ENCODE results near the gene DCLK1. TPM values are rescaled to one million over a fixed set of nuclear protein-coding genes. Genes with fewer than 3 reads are reported as not detected.

Gene DCLK1
- total RNA-seq, 1 experiment from 2014 or later: not detected

- BruUV-seq (replicated peaks): no TSS peak
- no peak overlapping the region for H3K4me3 Mint-ChIP-seq (ENCODE audit: unreplicated experiment)
- Histone ChIP-seq H3K4me3 (ENCODE audit: low read depth, low read length) (no peak overlapping the region), H3K36me3 (ENCODE audit: control insufficient read depth, insufficient read depth, low read length) (no peaks in the 10 kb centered on the region), H3K9me3 (no peaks in the 10 kb centered on the region), H3K4me1 (no peaks in the 10 kb centered on the region), H3K27me3 (replicated peaks; ENCODE audit: control insufficient read depth, insufficient read depth, low read length) (no peaks in the 10 kb centered on the region)
- CTCF ChIA-PET: no interaction called here
- no peaks in the 10 kb centered on the region for H3K9me3 Mint-ChIP-seq (ENCODE audit: unreplicated experiment)
- no peaks in the 10 kb centered on the region for H3K36me3 Mint-ChIP-seq (ENCODE audit: insufficient read depth, unreplicated experiment)
- H3K27ac Mint-ChIP-seq (ENCODE audit: unreplicated experiment): no peak overlapping the region
- H3K4me1 Mint-ChIP-seq (ENCODE audit: low read depth, unreplicated experiment): no peaks in the 10 kb centered on the region
- TF ChIP-seq CTCF (IDR thresholded peaks at IDR 0.05; ENCODE audit: insufficient read depth in 1 of 2, low read depth in 1 of 2, low read length in 1 of 2, severe bottlenecking in 1 of 2, unreplicated experiment in 1 of 2): no peak
- peaks cover 6% of the 10 kb centered on the region for H3K27me3 Mint-ChIP-seq (ENCODE audit: insufficient read depth, unreplicated experiment)
- POLR2A ChIA-PET: no interaction called here
- no peak for DNase-seq
- intact Hi-C loops (cut with micrococcal nuclease; ENCODE audit: unreplicated experiment): no loop called here
These were observed 205.5 kb downstream of the DCLK1 start for GRCh38 chr13:35925669-35926068.

- H3K36me3 ChIP-seq (ENCODE audit: control insufficient read depth, insufficient read depth, low read length): no peaks in the 10 kb centered on the region
- BruUV-seq (replicated peaks): no TSS peak
- H3K36me3 Mint-ChIP-seq (ENCODE audit: insufficient read depth, unreplicated experiment): no peaks in the 10 kb centered on the region
- ChIA-PET POLR2A (no interaction called here), CTCF (no interaction called here)
- no peak for DNase-seq
- H3K4me1 Mint-ChIP-seq (ENCODE audit: low read depth, unreplicated experiment): no peaks in the 10 kb centered on the region
- H3K4me1 ChIP-seq: no peaks in the 10 kb centered on the region
- no peak overlapping the region for H3K4me3 Mint-ChIP-seq (ENCODE audit: unreplicated experiment)
- no peak overlapping the region for H3K4me3 ChIP-seq (ENCODE audit: low read depth, low read length)
- no peaks in the 10 kb centered on the region for H3K9me3 Mint-ChIP-seq (ENCODE audit: unreplicated experiment)
- TF ChIP-seq CTCF (IDR thresholded peaks at IDR 0.05; ENCODE audit: insufficient read depth in 1 of 2, low read depth in 1 of 2, low read length in 1 of 2, severe bottlenecking in 1 of 2, unreplicated experiment in 1 of 2): no peak
- H3K27me3 Mint-ChIP-seq (ENCODE audit: insufficient read depth, unreplicated experiment): peaks cover 10% of the 10 kb centered on the region
- H3K27ac Mint-ChIP-seq (ENCODE audit: unreplicated experiment): no peak overlapping the region
- H3K9me3 ChIP-seq: no peaks in the 10 kb centered on the region
- H3K27me3 ChIP-seq (replicated peaks; ENCODE audit: control insufficient read depth, insufficient read depth, low read length): no peaks in the 10 kb centered on the region
- intact Hi-C loops (cut with micrococcal nuclease; ENCODE audit: unreplicated experiment): no loop called here
These were observed 207.8 kb downstream of the DCLK1 start for GRCh38 chr13:35923347-35923746.

GRCh38 chr13:35920816-35921215 lies 210.4 kb downstream of the DCLK1 start:
- CTCF ChIA-PET: no interaction called here
- Mint-ChIP-seq H3K9me3 (ENCODE audit: unreplicated experiment) (no peaks in the 10 kb centered on the region), H3K4me1 (ENCODE audit: low read depth, unreplicated experiment) (no peaks in the 10 kb centered on the region), H3K4me3 (ENCODE audit: unreplicated experiment) (no peak overlapping the region), H3K27ac (ENCODE audit: unreplicated experiment) (no peak overlapping the region), H3K36me3 (ENCODE audit: insufficient read depth, unreplicated experiment) (no peaks in the 10 kb centered on the region), H3K27me3 (ENCODE audit: insufficient read depth, unreplicated experiment) (peaks cover 14% of the 10 kb centered on the region)
- Histone ChIP-seq H3K36me3 (ENCODE audit: control insufficient read depth, insufficient read depth, low read length) (no peaks in the 10 kb centered on the region), H3K27me3 (replicated peaks; ENCODE audit: control insufficient read depth, insufficient read depth, low read length) (no peaks in the 10 kb centered on the region), H3K4me1 (no peaks in the 10 kb centered on the region), H3K4me3 (ENCODE audit: low read depth, low read length) (no peak overlapping the region), H3K9me3 (no peaks in the 10 kb centered on the region)
- TF ChIP-seq CTCF (IDR thresholded peaks at IDR 0.05; ENCODE audit: insufficient read depth in 1 of 2, low read depth in 1 of 2, low read length in 1 of 2, severe bottlenecking in 1 of 2, unreplicated experiment in 1 of 2): no peak
- POLR2A ChIA-PET: no interaction called here
- intact Hi-C loops (cut with micrococcal nuclease; ENCODE audit: unreplicated experiment): no loop called here
- BruUV-seq (replicated peaks): no TSS peak
- no peak for DNase-seq
